GM21786 (cell line): ENCODE results near the gene CD28.

Experiments used
- ATAC-seq: cut with Tn5 transposase; IDR thresholded peaks from one replicate; pipeline ENCODE4 v1.9.1; 2021; ENCODE audit not compliant: unreplicated experiment

CD28 gene

GRCh38 chr2:203706403-203706802 is at the start of gene CD28:
Gene CD28, plus strand, starts transcription at chr2:203706639. Its CDS starts 58 bp downstream, at chr2:203706697.
- peak; percentile 100 for ATAC-seq

- peak; percentile 43 for ATAC-seq
Observed at GRCh38 chr2:203659331-203660049, 46.9 kb upstream of the CD28 start.

GRCh38 chr2:203660465-203660864 is 46.0 kb upstream of the CD28 start:
- ATAC-seq, result no peak

- no peak for ATAC-seq
Observed at GRCh38 chr2:203661279-203661908, 45.0 kb upstream of the CD28 start.

- ATAC-seq, result no peak
Observed at GRCh38 chr2:203662487-203662886, 44.0 kb upstream of the CD28 start.

GRCh38 chr2:203662951-203663350 is 43.5 kb upstream of the CD28 start:
- no peak for ATAC-seq

- no peak for ATAC-seq
Observed at GRCh38 chr2:203664029-203664755, 42.2 kb upstream of the CD28 start.

- ATAC-seq, result no peak
Observed at GRCh38 chr2:203667838-203668237, 38.6 kb upstream of the CD28 start.

GRCh38 chr2:203669820-203670219 is 36.6 kb upstream of the CD28 start:
- no peak for ATAC-seq

GRCh38 chr2:203670939-203671338 is 35.5 kb upstream of the CD28 start:
- no peak for ATAC-seq

- no peak for ATAC-seq
Observed at GRCh38 chr2:203671876-203672275, 34.6 kb upstream of the CD28 start.

GRCh38 chr2:203672856-203673255 is 33.6 kb upstream of the CD28 start:
- ATAC-seq, result no peak

- peak; percentile 100 for ATAC-seq
Observed at GRCh38 chr2:203673933-203674332, 32.5 kb upstream of the CD28 start.

GRCh38 chr2:203675086-203675485 is 31.4 kb upstream of the CD28 start:
- ATAC-seq, result no peak

- ATAC-seq, result no peak
Observed at GRCh38 chr2:203678971-203679370, 27.5 kb upstream of the CD28 start.

GRCh38 chr2:203679401-203679800 is 27.0 kb upstream of the CD28 start:
- no peak for ATAC-seq

- no peak for ATAC-seq
Observed at GRCh38 chr2:203681978-203682377, 24.5 kb upstream of the CD28 start.

- ATAC-seq, result no peak
Observed at GRCh38 chr2:203682688-203683130, 23.7 kb upstream of the CD28 start.

- ATAC-seq, result no peak
Observed at GRCh38 chr2:203683421-203683820, 23.0 kb upstream of the CD28 start.

GRCh38 chr2:203683932-203684556 is 22.4 kb upstream of the CD28 start:
- peak; percentile 87 for ATAC-seq

GRCh38 chr2:203685081-203685621 is 21.3 kb upstream of the CD28 start:
- no peak for ATAC-seq
